BLaER1 treated with 17β-estradiol and CSF1 and Interleukin-3, amounts not matched to agents 10 nM and 100 nM (cell line): Measurements from ENCODE around the gene ZNF616.

Source experiments
- H3K27ac ChIP-seq, 11 experiments: shearing (Covaris generic); formaldehyde crosslinking; 2 replicates each; pipeline ENCODE4 v1.8.1; 2022
- H3K27me3 ChIP-seq, 11 experiments: shearing (Covaris generic); formaldehyde crosslinking; 2 replicates each; pipeline ENCODE4 v1.8.1; 2022
- H3K36me3 ChIP-seq, 11 experiments: shearing (Covaris generic); formaldehyde crosslinking; 2 replicates each; pipeline ENCODE4 v1.8.1; 2022
- H3K4me1 ChIP-seq, 10 experiments: shearing (Covaris generic); formaldehyde crosslinking; 2 replicates each; pipeline ENCODE4 v1.8.1; 2022
- H3K4me2 ChIP-seq, 11 experiments: shearing (Covaris generic); formaldehyde crosslinking; 2 replicates each; pipeline ENCODE4 v1.8.1; 2022
- H3K4me3 ChIP-seq, 10 experiments: shearing (Covaris generic); formaldehyde crosslinking; 2 replicates each; pipeline ENCODE4 v1.8.1; 2022
- H3K9ac ChIP-seq, 11 experiments: shearing (Covaris generic); formaldehyde crosslinking; 2 replicates each; pipeline ENCODE4 v1.8.1; 2022
- H3K9me3 ChIP-seq, 11 experiments: shearing (Covaris generic); formaldehyde crosslinking; replicated peaks in 1 of 11; 2 replicates each; pipeline ENCODE4 v1.8.1; 2022
- H4K20me1 ChIP-seq, 11 experiments: shearing (Covaris generic); formaldehyde crosslinking; 2 replicates each; pipeline ENCODE4 v1.8.1; 2022
- Cebpa-rat ChIP-seq, 11 experiments: shearing (Covaris generic); IDR thresholded peaks; 2 replicates each; pipeline ENCODE4 v1.8.1; 2022

Gene ZNF616

GRCh38 chr19:52139252-52140031 lies at the start of gene ZNF616:
TSS of gene ZNF616 (minus strand) at chr19:52139938. CDS start at chr19:52130512, 9,426 bp downstream.
- H3K4me3 ChIP-seq: peak within 1 kb of the TSS; percentile 83 to 99 (median 92)
- no peaks in the 10 kb centered on the region for H4K20me1 ChIP-seq
- TF ChIP-seq Cebpa-rat (IDR thresholded peaks at IDR 0.05): no peak
- peak within 1 kb of the TSS; percentile 91 to 96 (median 94) for H3K27ac ChIP-seq
- H3K9ac ChIP-seq: peak within 1 kb of the TSS; percentile 90 to 96 (median 94)
- H3K4me2 ChIP-seq: peak within 1 kb of the TSS; percentile 86 to 99 (median 94)
- H3K4me1 ChIP-seq: peaks cover 12 to 22% (median 18%) of the 10 kb centered on the region in 10 experiments
- no peaks in the 10 kb centered on the region for H3K27me3 ChIP-seq
- H3K9me3 ChIP-seq: peaks cover 44 to 77% (median 57%) of the 10 kb centered on the region in 11 experiments
- H3K36me3 ChIP-seq: peaks cover 23 to 51% (median 36%) of the 10 kb centered on the region in 11 experiments

GRCh38 chr19:52188822-52189734 lies 49.3 kb upstream of the ZNF616 start:
- Histone ChIP-seq H3K4me1 (peaks cover 37 to 47% (median 41%) of the 10 kb centered on the region in 10 experiments), H3K9me3 (peaks cover 0 to 14% (median 0%) of the 10 kb centered on the region in 11 experiments; a peak in 3 of 22 replicates), H3K36me3 (peaks cover 20 to 32% (median 24%) of the 10 kb centered on the region in 11 experiments), H4K20me1 (peaks cover 28 to 37% (median 33%) of the 10 kb centered on the region in 11 experiments; a peak in 20 of 22 replicates), H3K27ac (peak overlapping the region; percentile 67 to 98 (median 86)), H3K27me3 (no peaks in the 10 kb centered on the region), H3K4me2 (peak overlapping the region; percentile 78 to 99 (median 94)), H3K4me3 (peak overlapping the region; percentile 54 to 71 (median 58)), H3K9ac (peak overlapping the region; percentile 73 to 98 (median 84))
- no peak for TF ChIP-seq Cebpa-rat (IDR thresholded peaks at IDR 0.05)

GRCh38 chr19:52187407-52187806 lies 47.7 kb upstream of the ZNF616 start:
- peaks cover 0 to 4% (median 0%) of the 10 kb centered on the region in 11 experiments; a peak in 3 of 22 replicates for H3K9me3 ChIP-seq
- peak overlapping the region in 8 of 11 experiments; percentile 78 to 98 (median 93); a peak in 13 of 22 replicates for H3K4me2 ChIP-seq
- peaks cover 3 to 15% (median 7%) of the 10 kb centered on the region in 11 experiments; a peak in 21 of 22 replicates for H3K36me3 ChIP-seq
- peaks cover 11 to 20% (median 17%) of the 10 kb centered on the region in 11 experiments; a peak in 19 of 22 replicates for H4K20me1 ChIP-seq
- peak overlapping the region in 3 of 11 experiments; percentile 83 to 85 (median 84); a peak in 4 of 22 replicates for H3K9ac ChIP-seq
- TF ChIP-seq Cebpa-rat (IDR thresholded peaks at IDR 0.05): no peak
- no peaks in the 10 kb centered on the region for H3K27me3 ChIP-seq
- H3K4me3 ChIP-seq: no peak overlapping the region
- peak overlapping the region in 5 of 11 experiments; percentile 86 to 98 (median 88); a peak in 6 of 22 replicates for H3K27ac ChIP-seq
- peaks cover 28 to 36% (median 33%) of the 10 kb centered on the region in 10 experiments for H3K4me1 ChIP-seq

GRCh38 chr19:52176574-52176973 lies 36.8 kb upstream of the ZNF616 start:
- H3K27me3 ChIP-seq: no peaks in the 10 kb centered on the region
- no peak overlapping the region for H3K27ac ChIP-seq
- no peak overlapping the region for H3K4me2 ChIP-seq
- no peaks in the 10 kb centered on the region for H3K36me3 ChIP-seq
- peaks cover 0 to 28% (median 6%) of the 10 kb centered on the region in 11 experiments; a peak in 7 of 22 replicates for H3K9me3 ChIP-seq
- TF ChIP-seq Cebpa-rat (IDR thresholded peaks at IDR 0.05): no peak
- H3K4me3 ChIP-seq: no peak overlapping the region
- H3K4me1 ChIP-seq: peaks cover 8 to 13% (median 11%) of the 10 kb centered on the region in 10 experiments; a peak in 17 of 20 replicates
- no peaks in the 10 kb centered on the region for H4K20me1 ChIP-seq
- H3K9ac ChIP-seq: no peak overlapping the region

- Histone ChIP-seq H3K4me3 (peak overlapping the region in 8 of 10 experiments; percentile 79 to 97 (median 86); a peak in 16 of 20 replicates), H4K20me1 (no peaks in the 10 kb centered on the region), H3K4me2 (peak overlapping the region; percentile 73 to 99 (median 95)), H3K9ac (peak overlapping the region in 9 of 11 experiments; percentile 81 to 90 (median 87); a peak in 16 of 22 replicates), H3K4me1 (peaks cover 18 to 25% (median 21%) of the 10 kb centered on the region in 10 experiments), H3K9me3 (peaks cover 9 to 43% (median 20%) of the 10 kb centered on the region in 11 experiments; a peak in 21 of 22 replicates), H3K27ac (peak overlapping the region in 8 of 11 experiments; percentile 71 to 85 (median 78); a peak in 15 of 22 replicates), H3K36me3 (peaks cover 15 to 24% (median 23%) of the 10 kb centered on the region in 11 experiments), H3K27me3 (no peaks in the 10 kb centered on the region)
- no peak for TF ChIP-seq Cebpa-rat (IDR thresholded peaks at IDR 0.05)
Observed at GRCh38 chr19:52172347-52172746, 32.6 kb upstream of the ZNF616 start.

- Histone ChIP-seq H4K20me1 (no peaks in the 10 kb centered on the region), H3K4me2 (peak within 1 kb of the TSS; percentile 91 to 99 (median 97)), H3K4me1 (peaks cover 18 to 25% (median 21%) of the 10 kb centered on the region in 10 experiments), H3K9me3 (peaks cover 16 to 51% (median 28%) of the 10 kb centered on the region in 11 experiments; a peak in 21 of 22 replicates), H3K36me3 (peaks cover 23 to 32% (median 31%) of the 10 kb centered on the region in 11 experiments), H3K9ac (peak within 1 kb of the TSS; percentile 81 to 93 (median 87)), H3K4me3 (peak within 1 kb of the TSS; percentile 79 to 97 (median 88)), H3K27me3 (no peaks in the 10 kb centered on the region), H3K27ac (peak within 1 kb of the TSS; percentile 57 to 85 (median 77))
- no peak for TF ChIP-seq Cebpa-rat (IDR thresholded peaks at IDR 0.05)
Observed at GRCh38 chr19:52171321-52172169, 31.8 kb upstream of the ZNF616 start, which contains the start of gene ZNF836. TSS of gene ZNF836 (minus strand) at chr19:52171621. CDS start at chr19:52168072, 3,549 bp downstream.

- Histone ChIP-seq H3K4me3 (peak overlapping the region; percentile 79 to 97 (median 88)), H4K20me1 (no peaks in the 10 kb centered on the region), H3K4me2 (peak overlapping the region; percentile 91 to 99 (median 97)), H3K4me1 (peaks cover 18 to 25% (median 21%) of the 10 kb centered on the region in 10 experiments), H3K27ac (peak overlapping the region; percentile 57 to 85 (median 77)), H3K27me3 (no peaks in the 10 kb centered on the region), H3K9me3 (peaks cover 21 to 57% (median 32%) of the 10 kb centered on the region in 11 experiments; a peak in 21 of 22 replicates), H3K36me3 (peaks cover 29 to 39% (median 36%) of the 10 kb centered on the region in 11 experiments), H3K9ac (peak overlapping the region; percentile 81 to 93 (median 87))
- TF ChIP-seq Cebpa-rat (IDR thresholded peaks at IDR 0.05): no peak
Observed at GRCh38 chr19:52170863-52171320, 31.2 kb upstream of the ZNF616 start.
